GM23338 (cell line): Measurements from ENCODE around the gene TULP4. TPM values are rescaled to one million over a fixed set of nuclear protein-coding genes. Genes with fewer than 3 reads are reported as not detected.

Experiments
- ATAC-seq: fragments of 200-7000 bp; cut with Tn5 transposase; 3 replicates; pipeline ENCODE4 v1.9.1; 2020
- DNase-seq: peaks from one replicate; pipeline ENCODE4 v3.0.0-alpha.2; 2015; ENCODE audit warnings: low spot score
- H2AFZ ChIP-seq: fragments of 200-600 bp; sonication (generic); 2 replicates; pipeline ENCODE4 v1.8.0; 2016; ENCODE audit warnings: antibody characterized with exemption, mild to moderate bottlenecking, moderate library complexity
- H3F3A ChIP-seq: fragments of 200-600 bp; sonication (generic); replicated peaks from 2 replicates; pipeline ENCODE4 v1.8.0; 2017; ENCODE audit warnings: antibody characterized with exemption, mixed run types, low read depth
- H3K27ac ChIP-seq: fragments of 200-600 bp; sonication (generic); 2 replicates; pipeline ENCODE4 v1.6.1; 2016; ENCODE audit warnings: low read depth
- H3K27me3 ChIP-seq: fragments of 200-600 bp; sonication (generic); 2 replicates; pipeline ENCODE4 v1.8.0; 2016; ENCODE audit warnings: mild to moderate bottlenecking, mixed run types, moderate library complexity; ENCODE audit not compliant: insufficient read depth
- H3K36me3 ChIP-seq: fragments of 200-600 bp; sonication (generic); 2 replicates; pipeline ENCODE4 v1.8.0; 2016; ENCODE audit warnings: mild to moderate bottlenecking; ENCODE audit not compliant: insufficient read depth
- H3K4me1 ChIP-seq: fragments of 200-600 bp; sonication (generic); 2 replicates; pipeline ENCODE4 v1.8.0; 2016; ENCODE audit warnings: mild to moderate bottlenecking, moderate library complexity; ENCODE audit not compliant: insufficient read depth
- H3K4me2 ChIP-seq: fragments of 200-600 bp; sonication (generic); 2 replicates; pipeline ENCODE4 v1.7.1; 2017; ENCODE audit warnings: mixed run types
- H3K4me3 ChIP-seq: fragments of 200-600 bp; sonication (generic); 2 replicates; pipeline ENCODE4 v1.6.1; 2016; ENCODE audit warnings: mixed run types
- H3K79me2 ChIP-seq: fragments of 200-600 bp; sonication (generic); replicated peaks from 2 replicates; pipeline ENCODE4 v1.8.0; 2017; ENCODE audit warnings: mild to moderate bottlenecking; ENCODE audit not compliant: insufficient read depth
- H3K9me2 ChIP-seq: fragments of 200-600 bp; sonication (generic); 2 replicates; pipeline ENCODE4 v1.8.0; 2017; ENCODE audit not compliant: insufficient read depth
- H4K20me1 ChIP-seq: fragments of 200-600 bp; sonication (generic); replicated peaks from 2 replicates; pipeline ENCODE4 v1.8.0; 2017; ENCODE audit warnings: mild to moderate bottlenecking; ENCODE audit not compliant: insufficient read depth
- H3K27ac Mint-ChIP-seq: 2 replicates; pipeline ENCODE4 v1.8.0; 2020; ENCODE audit warnings: inconsistent platforms, mild to moderate bottlenecking, moderate library complexity, mixed read lengths
- H3K27me3 Mint-ChIP-seq: 3 replicates; pipeline ENCODE4 v1.8.0; 2022; ENCODE audit warnings: low read depth, mild to moderate bottlenecking, moderate library complexity, mixed read lengths, inconsistent platforms; ENCODE audit not compliant: insufficient read depth, poor library complexity
- H3K36me3 Mint-ChIP-seq: 3 replicates; pipeline ENCODE4 v1.8.0; 2021; ENCODE audit warnings: low read depth, mild to moderate bottlenecking, inconsistent platforms, moderate library complexity, mixed read lengths
- H3K4me1 Mint-ChIP-seq: 3 replicates; pipeline ENCODE4 v1.8.0; 2020; ENCODE audit warnings: mild to moderate bottlenecking, inconsistent platforms, mixed read lengths
- H3K4me3 Mint-ChIP-seq: 3 replicates; pipeline ENCODE4 v1.8.0; 2021; ENCODE audit warnings: moderate library complexity, mild to moderate bottlenecking, inconsistent platforms, mixed read lengths
- H3K9me3 Mint-ChIP-seq: 3 replicates; pipeline ENCODE4 v1.8.0; 2020; ENCODE audit warnings: moderate library complexity, mild to moderate bottlenecking, inconsistent platforms, mixed read lengths
- EZH2 ChIP-seq: fragments of 200-600 bp; sonication (generic); IDR thresholded peaks from one replicate; pipeline ENCODE4 v1.8.0; 2017; ENCODE audit warnings: antibody characterized with exemption, mild to moderate bottlenecking, low read depth; ENCODE audit not compliant: unreplicated experiment
- EZH2phosphoT487 ChIP-seq: fragments of 200-600 bp; sonication (generic); IDR thresholded peaks from one replicate; pipeline ENCODE4 v1.8.1; 2018; ENCODE audit warnings: antibody characterized with exemption; ENCODE audit not compliant: unreplicated experiment
- NANOG ChIP-seq: IDR thresholded peaks from 2 replicates; pipeline ENCODE4 v1.6.1; 2016; ENCODE audit warnings: antibody characterized with exemption, borderline replicate concordance
- POLR2AphosphoS5 ChIP-seq: IDR thresholded peaks from 2 replicates; pipeline ENCODE4 v1.6.1; 2016; ENCODE audit warnings: antibody characterized with exemption, low read depth
- STAT1 ChIP-seq: IDR thresholded peaks from one replicate; pipeline ENCODE4 v1.6.1; 2016; ENCODE audit warnings: antibody characterized with exemption; ENCODE audit not compliant: unreplicated experiment
- ZNF331 ChIP-seq: fragments of 250-450 bp; sonication (Bioruptor Pico); IDR thresholded peaks from 2 replicates; pipeline ENCODE4 v1.5.0; 2020; ENCODE audit warnings: low read depth, mild to moderate bottlenecking, moderate library complexity
- polyA plus RNA-seq: library from polyadenylated mRNA; unstranded; fragments of >200 nt; fragmentation: Nextera tagmentation; extraction: Ambion mirVana; gene quantifications from 2 replicates; pipeline ENCODE4 v1.2.1, GENCODE V29; 2016
- total RNA-seq: library from RNA; depleted of rRNA; stranded (reverse); fragments of >200 nt; shearing (Covaris generic); gene quantifications from 2 replicates; pipeline ENCODE4 v1.2.3, GENCODE V29; 2014
- TF ChIP-seq, protein P1 (sequence below): fragments of 250-450 bp; sonication (Bioruptor Pico); IDR thresholded peaks from 2 replicates; pipeline ENCODE4 v1.5.0; 2020; ENCODE audit warnings: mild to moderate bottlenecking, moderate library complexity
- TF ChIP-seq, protein P2 (sequence below): IDR thresholded peaks from 2 replicates; pipeline ENCODE4 v1.6.1; 2016; ENCODE audit warnings: antibody characterized with exemption

The TULP4 gene
- total and polyA plus RNA-seq, 2 experiments from 2014 or later, result 31.2 to 50.2 TPM

DNA sequence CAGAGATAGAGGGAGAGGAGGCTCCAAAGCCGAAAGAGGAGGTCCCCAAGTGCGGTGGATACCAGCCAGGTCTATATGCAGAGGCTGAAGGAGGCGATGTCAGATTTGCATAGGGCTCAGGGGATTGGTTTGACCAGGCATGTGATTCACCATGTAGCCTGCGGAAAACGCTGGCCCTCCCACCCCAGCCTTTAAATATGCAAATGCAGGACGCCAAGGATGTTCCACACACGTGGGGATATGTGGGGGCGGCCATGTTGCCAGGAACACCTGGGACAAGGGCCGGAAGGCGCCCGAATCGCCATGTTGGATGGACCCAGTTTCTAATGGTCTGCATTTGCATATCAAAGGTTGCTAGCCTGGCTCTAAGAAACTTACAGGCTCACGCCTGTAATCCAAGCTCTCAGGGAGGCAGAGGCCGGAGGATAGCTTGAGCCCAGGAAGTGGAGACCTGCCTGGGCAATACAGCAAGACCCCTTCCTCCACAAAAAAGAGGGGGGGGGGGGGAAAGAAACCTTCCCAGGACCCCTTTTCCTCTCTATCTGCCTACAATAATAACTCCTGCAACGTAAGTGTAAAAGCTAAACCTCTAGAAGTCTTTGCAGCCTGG is 110.5 kb downstream of the TULP4 start (continued):
- TF ChIP-seq, protein P1, sequence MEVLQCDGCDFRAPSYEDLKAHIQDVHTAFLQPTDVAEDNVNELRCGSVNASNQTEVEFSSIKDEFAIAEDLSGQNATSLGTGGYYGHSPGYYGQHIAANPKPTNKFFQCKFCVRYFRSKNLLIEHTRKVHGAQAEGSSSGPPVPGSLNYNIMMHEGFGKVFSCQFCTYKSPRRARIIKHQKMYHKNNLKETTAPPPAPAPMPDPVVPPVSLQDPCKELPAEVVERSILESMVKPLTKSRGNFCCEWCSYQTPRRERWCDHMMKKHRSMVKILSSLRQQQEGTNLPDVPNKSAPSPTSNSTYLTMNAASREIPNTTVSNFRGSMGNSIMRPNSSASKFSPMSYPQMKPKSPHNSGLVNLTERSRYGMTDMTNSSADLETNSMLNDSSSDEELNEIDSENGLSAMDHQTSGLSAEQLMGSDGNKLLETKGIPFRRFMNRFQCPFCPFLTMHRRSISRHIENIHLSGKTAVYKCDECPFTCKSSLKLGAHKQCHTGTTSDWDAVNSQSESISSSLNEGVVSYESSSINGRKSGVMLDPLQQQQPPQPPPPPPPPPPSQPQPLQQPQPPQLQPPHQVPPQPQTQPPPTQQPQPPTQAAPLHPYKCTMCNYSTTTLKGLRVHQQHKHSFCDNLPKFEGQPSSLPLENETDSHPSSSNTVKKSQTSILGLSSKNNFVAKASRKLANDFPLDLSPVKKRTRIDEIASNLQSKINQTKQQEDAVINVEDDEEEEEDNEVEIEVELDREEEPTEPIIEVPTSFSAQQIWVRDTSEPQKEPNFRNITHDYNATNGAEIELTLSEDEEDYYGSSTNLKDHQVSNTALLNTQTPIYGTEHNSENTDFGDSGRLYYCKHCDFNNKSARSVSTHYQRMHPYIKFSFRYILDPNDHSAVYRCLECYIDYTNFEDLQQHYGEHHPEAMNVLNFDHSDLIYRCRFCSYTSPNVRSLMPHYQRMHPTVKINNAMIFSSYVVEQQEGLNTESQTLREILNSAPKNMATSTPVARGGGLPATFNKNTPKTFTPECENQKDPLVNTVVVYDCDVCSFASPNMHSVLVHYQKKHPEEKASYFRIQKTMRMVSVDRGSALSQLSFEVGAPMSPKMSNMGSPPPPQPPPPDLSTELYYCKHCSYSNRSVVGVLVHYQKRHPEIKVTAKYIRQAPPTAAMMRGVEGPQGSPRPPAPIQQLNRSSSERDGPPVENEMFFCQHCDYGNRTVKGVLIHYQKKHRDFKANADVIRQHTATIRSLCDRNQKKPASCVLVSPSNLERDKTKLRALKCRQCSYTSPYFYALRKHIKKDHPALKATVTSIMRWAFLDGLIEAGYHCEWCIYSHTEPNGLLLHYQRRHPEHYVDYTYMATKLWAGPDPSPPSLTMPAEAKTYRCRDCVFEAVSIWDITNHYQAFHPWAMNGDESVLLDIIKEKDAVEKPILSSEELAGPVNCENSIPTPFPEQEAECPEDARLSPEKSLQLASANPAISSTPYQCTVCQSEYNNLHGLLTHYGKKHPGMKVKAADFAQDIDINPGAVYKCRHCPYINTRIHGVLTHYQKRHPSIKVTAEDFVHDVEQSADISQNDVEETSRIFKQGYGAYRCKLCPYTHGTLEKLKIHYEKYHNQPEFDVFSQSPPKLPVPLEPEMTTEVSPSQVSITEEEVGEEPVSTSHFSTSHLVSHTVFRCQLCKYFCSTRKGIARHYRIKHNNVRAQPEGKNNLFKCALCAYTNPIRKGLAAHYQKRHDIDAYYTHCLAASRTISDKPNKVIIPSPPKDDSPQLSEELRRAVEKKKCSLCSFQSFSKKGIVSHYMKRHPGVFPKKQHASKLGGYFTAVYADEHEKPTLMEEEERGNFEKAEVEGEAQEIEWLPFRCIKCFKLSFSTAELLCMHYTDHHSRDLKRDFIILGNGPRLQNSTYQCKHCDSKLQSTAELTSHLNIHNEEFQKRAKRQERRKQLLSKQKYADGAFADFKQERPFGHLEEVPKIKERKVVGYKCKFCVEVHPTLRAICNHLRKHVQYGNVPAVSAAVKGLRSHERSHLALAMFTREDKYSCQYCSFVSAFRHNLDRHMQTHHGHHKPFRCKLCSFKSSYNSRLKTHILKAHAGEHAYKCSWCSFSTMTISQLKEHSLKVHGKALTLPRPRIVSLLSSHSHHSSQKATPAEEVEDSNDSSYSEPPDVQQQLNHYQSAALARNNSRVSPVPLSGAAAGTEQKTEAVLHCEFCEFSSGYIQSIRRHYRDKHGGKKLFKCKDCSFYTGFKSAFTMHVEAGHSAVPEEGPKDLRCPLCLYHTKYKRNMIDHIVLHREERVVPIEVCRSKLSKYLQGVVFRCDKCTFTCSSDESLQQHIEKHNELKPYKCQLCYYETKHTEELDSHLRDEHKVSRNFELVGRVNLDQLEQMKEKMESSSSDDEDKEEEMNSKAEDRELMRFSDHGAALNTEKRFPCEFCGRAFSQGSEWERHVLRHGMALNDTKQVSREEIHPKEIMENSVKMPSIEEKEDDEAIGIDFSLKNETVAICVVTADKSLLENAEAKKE, result no peak
- no peak for TF ChIP-seq POLR2AphosphoS5
- TF ChIP-seq, protein P2, sequence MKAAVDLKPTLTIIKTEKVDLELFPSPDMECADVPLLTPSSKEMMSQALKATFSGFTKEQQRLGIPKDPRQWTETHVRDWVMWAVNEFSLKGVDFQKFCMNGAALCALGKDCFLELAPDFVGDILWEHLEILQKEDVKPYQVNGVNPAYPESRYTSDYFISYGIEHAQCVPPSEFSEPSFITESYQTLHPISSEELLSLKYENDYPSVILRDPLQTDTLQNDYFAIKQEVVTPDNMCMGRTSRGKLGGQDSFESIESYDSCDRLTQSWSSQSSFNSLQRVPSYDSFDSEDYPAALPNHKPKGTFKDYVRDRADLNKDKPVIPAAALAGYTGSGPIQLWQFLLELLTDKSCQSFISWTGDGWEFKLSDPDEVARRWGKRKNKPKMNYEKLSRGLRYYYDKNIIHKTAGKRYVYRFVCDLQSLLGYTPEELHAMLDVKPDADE, result no peak
- TF ChIP-seq STAT1, result no peak
- TF ChIP-seq EZH2, result no peak
- TF ChIP-seq NANOG, result no peak; the same call in 1 of the 2 replicates
- TF ChIP-seq ZNF331, result no peak
- TF ChIP-seq EZH2phosphoT487, result no peak

DNA sequence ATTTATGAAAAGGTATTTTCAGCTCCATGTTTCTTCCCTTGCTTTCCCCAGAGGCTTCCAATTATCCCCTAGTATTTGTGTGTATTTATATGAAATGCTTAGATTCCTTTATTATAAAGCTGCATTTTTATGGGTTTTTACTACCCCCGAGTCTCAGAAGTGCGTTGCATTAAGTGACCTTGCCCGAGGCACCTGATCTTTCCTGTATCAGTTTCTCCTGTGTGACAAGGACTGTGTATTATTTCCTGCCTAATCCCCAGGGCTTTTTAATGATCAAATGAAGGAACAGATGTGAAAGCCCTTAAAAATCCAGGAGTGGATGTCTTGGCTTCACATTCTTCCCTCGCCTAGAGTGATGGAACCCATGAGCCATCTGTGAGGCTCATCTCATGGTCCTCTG is 118.8 kb downstream of the TULP4 start:
- no peak for TF ChIP-seq POLR2AphosphoS5
- no peak for TF ChIP-seq EZH2
- TF ChIP-seq, protein P2, result no peak
- TF ChIP-seq EZH2phosphoT487, result no peak
- Histone ChIP-seq H2AFZ (no peak overlapping the region), H3F3A (no peaks in the 10 kb centered on the region), H3K9me2 (no peaks in the 10 kb centered on the region), H3K79me2 (no peaks in the 10 kb centered on the region), H3K27ac (no peak overlapping the region), H3K4me3 (no peak overlapping the region), H3K4me1 (no peaks in the 10 kb centered on the region), H3K36me3 (no peaks in the 10 kb centered on the region), H4K20me1 (no peaks in the 10 kb centered on the region), H3K27me3 (no peaks in the 10 kb centered on the region), H3K4me2 (no peak overlapping the region)
- peaks cover 2% of the 10 kb centered on the region for H3K27me3 Mint-ChIP-seq
- H3K27ac Mint-ChIP-seq, result no peak overlapping the region
- H3K4me1 Mint-ChIP-seq, result no peaks in the 10 kb centered on the region; the same call in 2 of the 3 replicates
- H3K4me3 Mint-ChIP-seq, result no peak overlapping the region
- DNase-seq (no peak), ATAC-seq (no peak)
- H3K9me3 Mint-ChIP-seq, result no peaks in the 10 kb centered on the region
- H3K36me3 Mint-ChIP-seq, result peaks cover 9% of the 10 kb centered on the region
